ENCODE results near the gene HOXD4.

Gene HOXD4

DNA sequence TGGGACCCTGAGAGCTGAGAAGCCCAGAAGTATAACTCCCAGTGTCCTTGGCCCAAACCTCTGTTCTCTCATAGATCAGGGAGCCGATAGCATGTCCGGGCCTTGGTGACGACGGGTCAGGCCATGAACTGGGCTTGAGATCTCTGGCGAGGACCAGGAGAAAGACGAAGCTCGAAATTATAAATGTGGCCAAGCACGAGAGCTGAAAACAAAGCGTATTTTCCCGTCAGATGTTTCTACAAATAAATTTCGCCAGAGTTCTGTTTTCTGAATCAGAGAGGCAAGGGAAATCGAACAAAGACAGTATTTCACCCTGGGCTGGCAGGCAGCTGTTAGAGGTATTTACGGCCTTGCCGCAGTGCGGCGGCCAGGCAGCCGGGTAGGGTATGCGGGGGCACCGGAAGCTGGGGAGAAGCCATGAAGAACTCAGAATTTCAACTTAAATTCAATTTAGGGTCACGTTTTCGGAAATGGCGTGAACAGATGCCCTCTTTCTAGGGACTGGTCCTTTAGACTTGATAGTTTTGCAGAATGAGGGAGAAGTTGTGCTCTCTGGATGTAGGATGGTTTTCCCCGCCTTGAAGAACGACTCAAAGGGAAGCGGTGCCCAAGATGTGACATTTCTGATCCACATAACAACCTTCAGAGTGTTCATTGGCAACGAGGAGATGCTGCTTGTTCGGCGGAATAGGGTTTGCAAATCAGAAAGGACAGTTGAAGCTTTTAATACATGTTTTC is 12.3 kb upstream of the HOXD4 start:
- no peak for TF ChIP-seq CTCF (IDR thresholded peaks at IDR 0.05; ENCODE audit: insufficient read depth, low read depth, low read length, missing control alignments)
- no peak for DNase-seq (ENCODE audit: low read depth)
- no peak overlapping the region for H3K4me3 ChIP-seq (ENCODE audit: low read length)

- no peak for TF ChIP-seq CTCF (IDR thresholded peaks at IDR 0.05; ENCODE audit: insufficient read depth, low read depth, low read length, missing control alignments)
- H3K4me3 ChIP-seq (ENCODE audit: low read length) = no peak overlapping the region
- no peak for DNase-seq (ENCODE audit: low read depth)
These were observed 11.5 kb upstream of the HOXD4 start for GRCh38 chr2:176139661-176140512.

GRCh38 chr2:176140513-176141317 is 10.6 kb upstream of the HOXD4 start:
- H3K4me3 ChIP-seq (ENCODE audit: low read length) = peak overlapping the region; percentile 33
- DNase-seq (ENCODE audit: low read depth) = peak; percentile 65
- TF ChIP-seq CTCF (IDR thresholded peaks at IDR 0.05; ENCODE audit: insufficient read depth, low read depth, low read length, missing control alignments) = peak; percentile 73

GRCh38 chr2:176142281-176142680 is 9.1 kb upstream of the HOXD4 start:
- H3K4me3 ChIP-seq (ENCODE audit: low read length) = no peak overlapping the region
- no peak for TF ChIP-seq CTCF (IDR thresholded peaks at IDR 0.05; ENCODE audit: insufficient read depth, low read depth, low read length, missing control alignments)
- no peak for DNase-seq (ENCODE audit: low read depth)

DNA sequence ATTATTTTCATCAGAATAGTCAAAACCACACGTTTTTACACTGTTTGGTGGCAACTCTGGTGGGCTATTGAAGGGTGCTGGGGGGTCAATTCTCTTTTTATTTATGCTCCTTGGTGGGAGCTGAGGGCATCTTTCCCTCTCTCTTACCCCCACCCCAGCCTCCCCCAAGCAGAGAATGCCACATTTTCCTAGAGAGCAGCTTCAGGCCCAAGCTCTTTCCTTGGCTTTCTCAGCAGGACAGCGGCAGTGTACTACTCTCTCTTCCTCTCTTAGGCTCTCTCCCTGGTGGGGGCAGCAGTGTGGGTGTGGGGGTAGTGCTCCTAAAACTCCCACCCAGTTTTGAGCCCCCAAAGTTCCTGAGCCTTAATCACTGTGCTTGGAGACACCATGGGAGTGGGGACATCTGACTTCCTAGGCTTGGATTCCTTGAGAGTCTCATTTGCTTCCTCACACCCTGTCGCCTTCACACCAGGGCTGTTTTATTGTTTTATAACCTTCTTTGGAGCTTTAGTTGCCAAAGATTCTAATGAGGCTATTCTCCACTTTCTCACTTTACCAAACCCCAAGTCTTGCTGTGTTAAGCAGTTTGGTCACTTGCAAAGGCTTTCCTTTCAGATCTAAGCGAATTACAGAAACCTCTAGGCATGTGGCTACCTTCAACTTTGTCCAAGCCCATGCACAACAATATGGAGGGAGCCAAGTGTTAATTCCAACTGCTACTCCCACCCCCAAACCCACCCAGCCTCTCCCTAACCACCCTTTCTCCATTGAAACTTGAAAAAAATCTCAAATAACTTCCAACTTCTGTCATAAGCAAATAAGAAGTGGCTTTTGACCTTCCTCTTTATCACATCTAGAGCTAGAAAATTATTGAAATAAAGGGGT is 6.0 kb upstream of the HOXD4 start:
- TF ChIP-seq CTCF (IDR thresholded peaks at IDR 0.05; ENCODE audit: insufficient read depth, low read depth, low read length, missing control alignments) = no peak
- no peak for DNase-seq (ENCODE audit: low read depth)
- no peak overlapping the region for H3K4me3 ChIP-seq (ENCODE audit: low read length)

GRCh38 chr2:176146101-176146500 is 5.2 kb upstream of the HOXD4 start:
- DNase-seq (ENCODE audit: low read depth) = no peak
- no peak for TF ChIP-seq CTCF (IDR thresholded peaks at IDR 0.05; ENCODE audit: insufficient read depth, low read depth, low read length, missing control alignments)

More at GRCh38 chr2:176146101-176146500, 5.2 kb upstream of the HOXD4 start:
- H3K4me3 ChIP-seq (ENCODE audit: low read length) = no peak overlapping the region
